ENCODE results near the gene SYT7. TPM values are rescaled to one million over a fixed set of nuclear protein-coding genes. Genes with fewer than 3 reads are reported as not detected.

The SYT7 gene
- total RNA-seq, 1 experiment from 2014 or later = 2.5 TPM

DNA sequence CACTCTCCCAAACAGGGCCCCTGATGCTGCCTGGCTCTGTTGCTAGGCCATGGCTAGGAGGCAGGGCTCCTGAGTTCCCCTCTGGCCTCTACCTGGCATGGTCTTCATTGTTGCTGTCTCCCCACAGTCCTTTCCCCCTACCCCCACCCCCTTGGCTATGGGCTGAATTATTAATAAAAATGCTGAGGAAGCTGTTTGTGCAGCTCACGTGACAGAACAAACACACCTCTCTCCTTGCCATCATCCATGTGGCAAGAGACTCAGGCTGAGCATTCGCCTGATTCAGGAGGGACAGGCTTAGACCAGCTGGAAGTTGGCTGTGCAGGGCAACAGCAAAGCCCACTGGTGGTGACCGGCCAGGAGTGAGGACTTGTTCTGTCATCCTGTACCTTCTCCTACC is 4.2 kb upstream of the SYT7 start:
- Histone ChIP-seq H3K36me3 (ENCODE audit: control insufficient read depth, insufficient read depth, low read length) (no peaks in the 10 kb centered on the region; the same call in 1 of the 2 replicates), H3K27me3 (ENCODE audit: control insufficient read depth, insufficient read depth, low read length) (peaks cover 2% of the 10 kb centered on the region; the same call in 1 of the 2 replicates), H3K4me3 (ENCODE audit: low read depth in 2 of 2, low read length in 2 of 2) (no peak overlapping the region), H3K9me3 (ENCODE audit: control insufficient read depth, insufficient read depth, low read depth, low read length) (no peaks in the 10 kb centered on the region), H3K27ac (ENCODE audit: low read length) (no peak overlapping the region), H3K4me1 (ENCODE audit: control insufficient read depth, insufficient read depth, low read length) (no peaks in the 10 kb centered on the region; the same call in 1 of the 2 replicates)
- no peak for DNase-seq (ENCODE audit: low read depth, low spot score)
- ChIA-PET CTCF (no interaction called here), POLR2A (no interaction called here)
- in situ Hi-C loops (cut with HindIII; ENCODE audit: low pct_unique_long_range_greater_than_20kb, low sequenced_read_pairs) = no loop called here
- no peak for TF ChIP-seq POLR2AphosphoS5 (IDR thresholded peaks at IDR 0.05; ENCODE audit: low read depth, low read length)
- TF ChIP-seq, protein P1, sequence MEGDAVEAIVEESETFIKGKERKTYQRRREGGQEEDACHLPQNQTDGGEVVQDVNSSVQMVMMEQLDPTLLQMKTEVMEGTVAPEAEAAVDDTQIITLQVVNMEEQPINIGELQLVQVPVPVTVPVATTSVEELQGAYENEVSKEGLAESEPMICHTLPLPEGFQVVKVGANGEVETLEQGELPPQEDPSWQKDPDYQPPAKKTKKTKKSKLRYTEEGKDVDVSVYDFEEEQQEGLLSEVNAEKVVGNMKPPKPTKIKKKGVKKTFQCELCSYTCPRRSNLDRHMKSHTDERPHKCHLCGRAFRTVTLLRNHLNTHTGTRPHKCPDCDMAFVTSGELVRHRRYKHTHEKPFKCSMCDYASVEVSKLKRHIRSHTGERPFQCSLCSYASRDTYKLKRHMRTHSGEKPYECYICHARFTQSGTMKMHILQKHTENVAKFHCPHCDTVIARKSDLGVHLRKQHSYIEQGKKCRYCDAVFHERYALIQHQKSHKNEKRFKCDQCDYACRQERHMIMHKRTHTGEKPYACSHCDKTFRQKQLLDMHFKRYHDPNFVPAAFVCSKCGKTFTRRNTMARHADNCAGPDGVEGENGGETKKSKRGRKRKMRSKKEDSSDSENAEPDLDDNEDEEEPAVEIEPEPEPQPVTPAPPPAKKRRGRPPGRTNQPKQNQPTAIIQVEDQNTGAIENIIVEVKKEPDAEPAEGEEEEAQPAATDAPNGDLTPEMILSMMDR (IDR thresholded peaks at IDR 0.05) = no peak
- no peak for TF ChIP-seq TCF7L2 (IDR thresholded peaks at IDR 0.05; ENCODE audit: low read depth, low read length)
- no peak for TF ChIP-seq REST (IDR thresholded peaks at IDR 0.05; ENCODE audit: insufficient read depth in 1 of 2, low read depth in 2 of 2, low read length in 1 of 2)
- TF ChIP-seq SIN3A (IDR thresholded peaks at IDR 0.05; ENCODE audit: borderline replicate concordance, insufficient read depth, low read depth, low read length) = no peak
- ATAC-seq = no peak
- intact Hi-C loops (cut with micrococcal nuclease; ENCODE audit: unreplicated experiment) = no loop called here
- BruUV-seq (replicated peaks) = no TSS peak

GRCh38 chr11:61581931-61582330 is 1.1 kb upstream of the SYT7 start:
- Histone ChIP-seq H3K9me3 (ENCODE audit: control insufficient read depth, insufficient read depth, low read depth, low read length) (no peaks in the 10 kb centered on the region), H3K4me1 (ENCODE audit: control insufficient read depth, insufficient read depth, low read length) (no peaks in the 10 kb centered on the region; the same call in 1 of the 2 replicates), H3K36me3 (ENCODE audit: control insufficient read depth, insufficient read depth, low read length) (no peaks in the 10 kb centered on the region; the same call in 1 of the 2 replicates), H3K4me3 (ENCODE audit: low read depth in 2 of 2, low read length in 2 of 2) (no peak overlapping the region), H3K27ac (ENCODE audit: low read length) (no peak overlapping the region), H3K27me3 (ENCODE audit: control insufficient read depth, insufficient read depth, low read length) (peaks cover 6% of the 10 kb centered on the region; the same call in 1 of the 2 replicates)
- DNase-seq (ENCODE audit: low read depth, low spot score) = no peak
- TF ChIP-seq REST (IDR thresholded peaks at IDR 0.05; ENCODE audit: insufficient read depth in 1 of 2, low read depth in 2 of 2, low read length in 1 of 2) (no peak), SIN3A (IDR thresholded peaks at IDR 0.05; ENCODE audit: borderline replicate concordance, insufficient read depth, low read depth, low read length) (no peak), TCF7L2 (IDR thresholded peaks at IDR 0.05; ENCODE audit: low read depth, low read length) (no peak), POLR2AphosphoS5 (IDR thresholded peaks at IDR 0.05; ENCODE audit: low read depth, low read length) (no peak)
- ChIA-PET POLR2A (no interaction called here), CTCF (interaction anchor here (0.6 kb wide), 1 partner anchor 62 kb away, joined by 6 read pairs; no protein-coding TSS in a partner anchor)
- in situ Hi-C loops (cut with HindIII; ENCODE audit: low pct_unique_long_range_greater_than_20kb, low sequenced_read_pairs) = no loop called here
- intact Hi-C loops (cut with micrococcal nuclease; ENCODE audit: unreplicated experiment) = loop anchor here (2.0 kb wide), 1 partner anchor 47 kb away; no protein-coding TSS in a partner anchor
- ATAC-seq = no peak
- no TSS peak for BruUV-seq (replicated peaks)
